Activated CD4-positive, alpha-beta memory T cell treated with anti-CD3 and anti-CD28 coated beads, Interleukin-2, amount 10 ng/mL, durations not matched to agents 7 days and 5 days (primary cell): ENCODE results near the gene MYL6B. TPM values are rescaled to one million over a fixed set of nuclear protein-coding genes. Genes with fewer than 3 reads are reported as not detected.
A peak's percentile ranks its signal among the peaks of the same experiment; 100 is the strongest.

Experiments
- CTCF ChIA-PET: fragments of 350-600 bp; sonication (Branson Sonifier 250); formaldehyde crosslinking; loops from one replicate; lab custom pipeline; 2021; ENCODE audit warnings: antibody characterized with exemption, inconsistent platforms; lab: Charles Lee
- POLR2A ChIA-PET: fragments of 350-600 bp; sonication (Branson Sonifier 250); formaldehyde crosslinking; loops from one replicate; lab custom pipeline; 2021; ENCODE audit warnings: antibody characterized with exemption; lab: Charles Lee
- DNase-seq: peaks from one replicate; pipeline ENCODE4 v3.0.0-alpha.2; 2020
- H3K27ac Mint-ChIP-seq: one replicate; pipeline ENCODE4 v1.8.0; 2021; ENCODE audit warnings: mild to moderate bottlenecking, mixed read lengths
- H3K27me3 Mint-ChIP-seq: one replicate; pipeline ENCODE4 v1.8.0; 2021; ENCODE audit warnings: mixed read lengths
- H3K36me3 Mint-ChIP-seq: one replicate; pipeline ENCODE4 v1.8.0; 2021; ENCODE audit warnings: low read depth, mixed read lengths
- H3K4me1 Mint-ChIP-seq: one replicate; pipeline ENCODE4 v1.8.0; 2021; ENCODE audit warnings: mixed read lengths
- H3K4me3 Mint-ChIP-seq: one replicate; pipeline ENCODE4 v1.8.0; 2021; ENCODE audit warnings: mild to moderate bottlenecking, mixed read lengths
- H3K9me3 Mint-ChIP-seq: one replicate; pipeline ENCODE4 v1.8.0; 2021; ENCODE audit warnings: mixed read lengths
- total RNA-seq, 2 experiments: library from RNA; stranded (reverse); gene quantifications; one replicate each; pipeline ENCODE4 v1.2.3, GENCODE V29; 2021

MYL6B gene
- total RNA-seq, 2 experiments from 2014 or later: 60.4 to 63.2 TPM

- Mint-ChIP-seq H3K27ac (peak overlapping the region; percentile 49), H3K27me3 (no peaks in the 10 kb centered on the region), H3K36me3 (peaks cover 75% of the 10 kb centered on the region), H3K4me1 (peaks cover 63% of the 10 kb centered on the region), H3K9me3 (no peaks in the 10 kb centered on the region), H3K4me3 (no peak overlapping the region)
- CTCF ChIA-PET: interaction anchor here (1.0 to 4.3 kb wide), 5 partner anchors 10 to 48 kb away, joined by 3 to 14 read pairs (median 5); partner anchors contain the start of genes ESYT1, MYL6B and SMARCC2
- POLR2A ChIA-PET: interaction anchor here (0.9 to 3.2 kb wide), 4 partner anchors 10 to 27 kb away, joined by 4 to 18 read pairs (median 18); partner anchors contain the start of genes MYL6 and MYL6B
- DNase-seq: no peak
Measured at GRCh38 chr12:56141946-56142784, 10.2 kb upstream of the MYL6B start.

- H3K27ac Mint-ChIP-seq: peak overlapping the region; percentile 70
- CTCF ChIA-PET: interaction anchor here (1.0 to 4.3 kb wide), 3 partner anchors 9 to 46 kb away, joined by 3 to 14 read pairs (median 5); partner anchors contain the start of genes ESYT1, MYL6B and SMARCC2
- H3K4me1 Mint-ChIP-seq: peaks cover 53% of the 10 kb centered on the region
- no peaks in the 10 kb centered on the region for H3K9me3 Mint-ChIP-seq
- H3K36me3 Mint-ChIP-seq: peaks cover 65% of the 10 kb centered on the region
- H3K27me3 Mint-ChIP-seq: no peaks in the 10 kb centered on the region
- POLR2A ChIA-PET: interaction anchor here (0.8 to 3.2 kb wide), 5 partner anchors 9 to 29 kb away, joined by 3 to 18 read pairs (median 18); partner anchors contain the start of genes MYL6, MYL6B and ZC3H10
- no peak overlapping the region for H3K4me3 Mint-ChIP-seq
- no peak for DNase-seq
Measured at GRCh38 chr12:56143217-56143616, 9.2 kb upstream of the MYL6B start.

DNA sequence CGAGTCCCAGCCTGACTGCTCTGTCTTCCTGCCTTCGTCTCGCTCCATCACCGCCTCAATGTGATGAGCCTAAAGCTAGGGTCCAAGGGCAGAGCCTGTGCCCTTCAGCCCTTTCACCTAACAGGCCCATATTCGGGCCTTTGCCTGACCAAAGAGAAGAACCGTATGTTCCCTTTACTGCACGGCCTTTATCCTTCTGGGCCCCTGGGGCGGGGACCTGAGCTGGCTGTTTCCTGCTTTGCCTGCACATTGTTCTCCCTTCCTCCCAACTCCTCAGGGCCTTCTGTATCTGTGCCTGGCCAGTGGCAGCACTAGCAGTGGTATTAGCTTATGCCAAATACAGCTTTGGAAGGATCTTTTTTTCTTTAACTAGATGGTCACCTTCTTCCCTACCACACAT is 8.5 kb upstream of the MYL6B start:
- peak overlapping the region; percentile 70 for H3K27ac Mint-ChIP-seq
- peaks cover 58% of the 10 kb centered on the region for H3K36me3 Mint-ChIP-seq
- H3K4me1 Mint-ChIP-seq: peaks cover 47% of the 10 kb centered on the region
- no peak overlapping the region for H3K4me3 Mint-ChIP-seq
- no peak for DNase-seq
- no peaks in the 10 kb centered on the region for H3K27me3 Mint-ChIP-seq
- ChIA-PET CTCF (interaction anchor here (1.5 to 4.3 kb wide), 2 partner anchors 8 to 97 kb away, joined by 4 to 14 read pairs; partner anchors contain the start of gene MYL6B), POLR2A (interaction anchor here (0.9 to 3.1 kb wide), 6 partner anchors 8 to 78 kb away, joined by 3 to 18 read pairs (median 6); partner anchors contain the start of genes MYL6, MYL6B, RNF41 and ZC3H10)
- H3K9me3 Mint-ChIP-seq: no peaks in the 10 kb centered on the region

- ChIA-PET POLR2A (interaction anchor here (0.9 to 1.4 kb wide), 3 partner anchors 9 to 77 kb away, joined by 5 to 7 read pairs (median 6); partner anchors contain the start of gene RNF41), CTCF (interaction anchor here (1.5 kb wide), 1 partner anchor 98 kb away, joined by 4 read pairs; no protein-coding TSS in a partner anchor)
- DNase-seq: no peak
- H3K4me3 Mint-ChIP-seq: no peak overlapping the region
- H3K9me3 Mint-ChIP-seq: no peaks in the 10 kb centered on the region
- peaks cover 41% of the 10 kb centered on the region for H3K4me1 Mint-ChIP-seq
- H3K36me3 Mint-ChIP-seq: peaks cover 46% of the 10 kb centered on the region
- no peak overlapping the region for H3K27ac Mint-ChIP-seq
- no peaks in the 10 kb centered on the region for H3K27me3 Mint-ChIP-seq
Measured at GRCh38 chr12:56145217-56145616, 7.2 kb upstream of the MYL6B start.

DNA sequence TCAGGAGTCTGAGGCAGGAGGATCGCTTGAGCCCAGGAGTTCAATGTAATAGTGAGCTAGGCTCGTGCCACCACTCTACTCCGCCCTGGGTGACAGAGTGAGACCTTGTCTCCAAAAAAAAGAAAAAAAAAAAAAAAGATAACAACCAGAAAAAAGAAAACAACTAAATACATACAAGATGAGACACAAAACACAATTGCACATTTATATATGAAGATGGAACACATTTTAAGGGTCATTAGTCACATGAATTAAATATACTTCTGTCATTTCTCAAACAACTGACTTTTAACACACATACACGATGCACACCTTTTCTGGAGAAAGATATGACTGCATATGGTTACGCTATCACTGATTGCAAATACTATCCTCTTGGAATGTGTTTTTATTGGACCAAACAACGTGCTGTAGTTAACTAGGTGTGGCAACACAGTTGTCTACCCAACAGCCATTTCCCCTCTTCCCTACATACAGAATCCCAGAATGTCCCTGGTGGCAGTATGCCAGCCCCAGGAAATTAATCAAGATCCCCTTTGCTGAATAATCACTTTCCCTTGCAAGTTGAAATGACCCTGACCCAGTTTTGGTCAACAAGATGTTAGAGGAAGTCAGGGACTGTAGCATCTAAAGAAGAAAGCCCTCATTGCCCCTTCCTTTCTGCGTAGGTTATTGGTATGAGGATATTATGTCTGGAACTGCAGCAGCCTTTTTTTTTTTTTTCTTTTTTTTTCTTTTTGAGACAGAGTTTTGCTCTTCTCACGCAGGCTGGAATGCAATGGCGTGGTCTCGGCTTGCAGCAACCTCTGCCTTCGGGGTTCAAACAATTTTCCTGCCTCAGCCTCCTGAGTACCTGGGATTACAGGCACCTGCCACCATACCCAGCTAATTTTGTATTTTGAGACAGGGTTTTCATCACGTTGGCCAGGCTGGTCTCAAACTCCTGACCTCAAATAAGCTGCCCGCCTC is 5.6 kb upstream of the MYL6B start:
- H3K27me3 Mint-ChIP-seq: no peaks in the 10 kb centered on the region
- CTCF ChIA-PET: no interaction called here

DNA sequence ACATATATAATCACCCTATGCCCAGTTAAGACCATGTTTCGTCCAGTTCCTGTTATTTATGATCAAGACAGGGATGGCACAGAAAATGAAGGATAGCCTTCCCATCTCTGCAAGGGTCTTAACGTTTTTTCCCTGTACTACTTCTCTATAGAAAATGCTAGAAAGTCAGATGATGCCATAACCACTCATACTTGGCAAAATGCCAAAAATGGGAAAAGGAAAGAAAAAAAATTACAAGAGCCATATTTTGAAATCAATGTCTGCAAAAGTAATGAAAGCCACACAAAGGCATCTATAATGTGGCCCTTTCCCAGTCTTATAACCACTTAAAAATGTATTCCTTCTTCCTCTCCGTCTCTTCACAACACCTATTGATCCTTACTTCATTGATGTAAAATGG is 1.8 kb upstream of the MYL6B start:
- no peak for DNase-seq
- Mint-ChIP-seq H3K9me3 (no peaks in the 10 kb centered on the region), H3K4me3 (peak overlapping the region; percentile 94), H3K36me3 (peaks cover 20% of the 10 kb centered on the region), H3K27me3 (no peaks in the 10 kb centered on the region), H3K4me1 (peaks cover 51% of the 10 kb centered on the region), H3K27ac (peak overlapping the region; percentile 100)
- POLR2A ChIA-PET: interaction anchor here (0.7 to 5.5 kb wide), 6 partner anchors 11 to 46 kb away, joined by 3 to 66 read pairs (median 18); partner anchors contain the start of genes ESYT1, MYL6, PA2G4 and SMARCC2
- CTCF ChIA-PET: interaction anchor here (1.1 to 2.0 kb wide), 5 partner anchors 11 to 39 kb away, joined by 4 to 18 read pairs (median 6); partner anchors contain the start of genes ESYT1 and SMARCC2

More for the DNA sequence above, 5.6 kb upstream of the MYL6B start:
- peaks cover 43% of the 10 kb centered on the region for H3K36me3 Mint-ChIP-seq
- POLR2A ChIA-PET: interaction anchor here (0.7 to 5.5 kb wide), 3 partner anchors 8 to 18 kb away, joined by 3 to 66 read pairs (median 4); partner anchors contain the start of genes ESYT1 and MYL6
- no peak for DNase-seq
- peaks cover 45% of the 10 kb centered on the region for H3K4me1 Mint-ChIP-seq
- H3K4me3 Mint-ChIP-seq: no peak overlapping the region
- H3K9me3 Mint-ChIP-seq: no peaks in the 10 kb centered on the region
- peak overlapping the region; percentile 7 for H3K27ac Mint-ChIP-seq

- Mint-ChIP-seq H3K4me1 (peaks cover 53% of the 10 kb centered on the region), H3K4me3 (peak overlapping the region; percentile 94), H3K9me3 (no peaks in the 10 kb centered on the region), H3K36me3 (peaks cover 22% of the 10 kb centered on the region), H3K27ac (peak overlapping the region; percentile 100), H3K27me3 (no peaks in the 10 kb centered on the region)
- ChIA-PET POLR2A (interaction anchor here (0.6 to 5.5 kb wide), 25 partner anchors 9 to 413 kb away, joined by 3 to 66 read pairs (median 6); partner anchors contain the start of genes CNPY2, ESYT1, MYL6 and ORMDL2), CTCF (interaction anchor here (0.6 to 2.0 kb wide), 16 partner anchors 9 to 216 kb away, joined by 3 to 18 read pairs (median 4); partner anchors contain the start of genes ESYT1, SMARCC2 and ZC3H10)
- DNase-seq: peak; percentile 76
Measured at GRCh38 chr12:56151672-56152131, 685 bp upstream of the MYL6B start.

GRCh38 chr12:56152756-56153677 is 630 bp downstream of the MYL6B start:
- Mint-ChIP-seq H3K27ac (peak overlapping the region; percentile 100), H3K36me3 (peaks cover 27% of the 10 kb centered on the region), H3K4me3 (peak overlapping the region; percentile 94), H3K9me3 (no peaks in the 10 kb centered on the region), H3K4me1 (peaks cover 56% of the 10 kb centered on the region), H3K27me3 (no peaks in the 10 kb centered on the region)
- no peak for DNase-seq
- ChIA-PET POLR2A (interaction anchor here (1.4 to 4.7 kb wide), 5 partner anchors 10 to 49 kb away, joined by 4 to 53 read pairs (median 13); partner anchors contain the start of genes ESYT1, PA2G4 and SMARCC2), CTCF (no interaction called here)

- ChIA-PET POLR2A (interaction anchor here (1.4 to 4.7 kb wide), 4 partner anchors 10 to 50 kb away, joined by 4 to 42 read pairs (median 8); partner anchors contain the start of genes ESYT1, PA2G4 and SMARCC2), CTCF (interaction anchor here (1.6 kb wide), 1 partner anchor 26 kb away, joined by 4 read pairs; the partner anchor contains the start of gene ESYT1)
- Mint-ChIP-seq H3K4me1 (peaks cover 56% of the 10 kb centered on the region), H3K9me3 (no peaks in the 10 kb centered on the region), H3K27ac (peak overlapping the region; percentile 100), H3K36me3 (peaks cover 32% of the 10 kb centered on the region), H3K4me3 (peak overlapping the region; percentile 94), H3K27me3 (no peaks in the 10 kb centered on the region)
- DNase-seq: no peak
Measured at GRCh38 chr12:56153678-56154065, 1.3 kb downstream of the MYL6B start.

- H3K9me3 Mint-ChIP-seq: no peaks in the 10 kb centered on the region
- DNase-seq: no peak
- peaks cover 56% of the 10 kb centered on the region for H3K4me1 Mint-ChIP-seq
- peaks cover 38% of the 10 kb centered on the region for H3K36me3 Mint-ChIP-seq
- H3K27ac Mint-ChIP-seq: peak overlapping the region; percentile 16
- ChIA-PET POLR2A (interaction anchor here (1.4 to 4.7 kb wide), 5 partner anchors 9 to 50 kb away, joined by 4 to 42 read pairs (median 13); partner anchors contain the start of genes ESYT1, PA2G4, SMARCC2 and ZC3H10), CTCF (interaction anchor here (1.6 kb wide), 1 partner anchor 27 kb away, joined by 4 read pairs; the partner anchor contains the start of gene ESYT1)
- H3K4me3 Mint-ChIP-seq: no peak overlapping the region
- no peaks in the 10 kb centered on the region for H3K27me3 Mint-ChIP-seq
Measured at GRCh38 chr12:56154246-56154771, 1.9 kb downstream of the MYL6B start.
